H1 (cell line): ENCODE data around the gene CMIP. TPM values are rescaled to one million over a fixed set of nuclear protein-coding genes. Genes with fewer than 3 reads are reported as not detected.

ENCODE experiments used
- CTCF ChIA-PET: fragments of 300-600 bp; sonication (Branson Sonifier 250); formaldehyde crosslinking; loops from one replicate; lab custom pipeline; 2021; ENCODE audit not compliant: partially characterized antibody; lab: Charles Lee
- POLR2A ChIA-PET: fragments of 300-600 bp; sonication (Branson Sonifier 250); formaldehyde crosslinking; loops from one replicate; lab custom pipeline; 2021; ENCODE audit warnings: inconsistent platforms; ENCODE audit not compliant: partially characterized antibody; lab: Charles Lee
- DNase-seq, 2 experiments: peaks; one replicate each; pipeline versions ENCODE4 v3.0.0 to v3.0.0-alpha.2; 2010 to 2022; ENCODE audit warnings: low spot score in 2 of 2, low read depth in 1 of 2, mixed read lengths in 1 of 2
- FAIRE-seq: peaks from 2 replicates; lab custom pipeline; 2011; peaks lifted over from hg19 to GRCh38; lab: Jason Lieb, UNC
- H2AFZ ChIP-seq: 2 replicates; pipeline ENCODE4 v1.8.1; 2012; ENCODE audit warnings: low read length, inconsistent platforms
- H2AK5ac ChIP-seq: 2 replicates; pipeline ENCODE4 v1.6.1; 2013; ENCODE audit warnings: low read depth, low read length
- H2BK120ac ChIP-seq: replicated peaks from 2 replicates; pipeline ENCODE3; 2013; ENCODE audit warnings: low read depth, low read length, inconsistent platforms
- H2BK12ac ChIP-seq: 2 replicates; pipeline ENCODE4 v1.6.1; 2013; ENCODE audit warnings: low read depth, low read length
- H2BK15ac ChIP-seq: 2 replicates; pipeline ENCODE4 v1.6.1; 2013; ENCODE audit warnings: low read length
- H2BK20ac ChIP-seq: 2 replicates; pipeline ENCODE4 v1.6.1; 2013; ENCODE audit warnings: low read length
- H2BK5ac ChIP-seq: 2 replicates; pipeline ENCODE4 v1.6.1; 2013; ENCODE audit warnings: low read depth, low read length
- H3K14ac ChIP-seq: 2 replicates; pipeline ENCODE4 v1.6.1; 2013; ENCODE audit warnings: inconsistent platforms; ENCODE audit not compliant: insufficient read length
- H3K18ac ChIP-seq: 2 replicates; pipeline ENCODE4 v1.6.1; 2013; ENCODE audit warnings: low read length; ENCODE audit errors: extremely low read depth
- H3K23ac ChIP-seq: 2 replicates; pipeline ENCODE4 v1.6.1; 2013; ENCODE audit warnings: inconsistent platforms; ENCODE audit not compliant: insufficient read length
- H3K23me2 ChIP-seq: 2 replicates; pipeline ENCODE4 v1.6.1; 2013; ENCODE audit warnings: low read depth, low read length
- H3K27ac ChIP-seq: 2 replicates; pipeline ENCODE4 v1.6.1; 2011; ENCODE audit warnings: low read depth, low read length, inconsistent platforms
- H3K27me3 ChIP-seq, 4 experiments: replicated peaks in 1 of 4; 1 replicate in 1 of 4; 2 replicates in 3 of 4; pipeline versions ENCODE4 v1.6.1 to v1.8.1; 2011 to 2013; ENCODE audit warnings: low read length in 3 of 4, mild to moderate bottlenecking in 3 of 4, inconsistent platforms in 2 of 4, mixed read lengths in 2 of 4, moderate library complexity in 1 of 4; ENCODE audit not compliant: control insufficient read depth in 3 of 4, insufficient read depth in 3 of 4; ENCODE audit errors: extremely low read depth in 1 of 4
- H3K36me3 ChIP-seq, 4 experiments: 2 replicates each; pipeline versions ENCODE4 v1.6.1 to v1.8.1; 2011 to 2013; ENCODE audit warnings: mild to moderate bottlenecking in 4 of 4, low read length in 3 of 4, moderate library complexity in 2 of 4, control low read depth in 1 of 4, inconsistent platforms in 1 of 4; ENCODE audit not compliant: insufficient read depth in 4 of 4, control insufficient read depth in 2 of 4
- H3K4ac ChIP-seq: replicated peaks from 2 replicates; pipeline ENCODE3; 2013; ENCODE audit warnings: low read length, low read depth, mixed read lengths, inconsistent platforms; ENCODE audit not compliant: insufficient read length
- H3K4me1 ChIP-seq, 4 experiments: replicated peaks in 1 of 4; 1 replicate in 1 of 4; 2 replicates in 3 of 4; pipeline versions ENCODE4 v1.6.1 to v1.8.1; 2011 to 2013; ENCODE audit warnings: low read length in 3 of 4, inconsistent platforms in 2 of 4, mixed read lengths in 1 of 4; ENCODE audit not compliant: insufficient read depth in 4 of 4, control insufficient read depth in 3 of 4
- H3K4me2 ChIP-seq, 2 experiments: 2 replicates each; pipeline versions ENCODE4 v1.6.1 to v1.8.1; 2011 to 2013; ENCODE audit warnings: low read depth in 2 of 2, low read length in 2 of 2, control low read depth in 1 of 2, inconsistent platforms in 1 of 2, mild to moderate bottlenecking in 1 of 2; ENCODE audit not compliant: insufficient read depth in 1 of 2
- H3K4me3 ChIP-seq, 4 experiments: fragments of 200-600, 300-600 bp in 1 of 4; sonication (generic), shearing (Covaris generic), sonication (Bioruptor Twin) in 1 of 4; 2 replicates each; pipeline versions ENCODE4 v1.5.1 to v1.8.1; 2011 to 2016; ENCODE audit warnings: low read length in 4 of 4, low read depth in 3 of 4, control low read depth in 2 of 4, inconsistent platforms in 2 of 4, mild to moderate bottlenecking in 2 of 4, mixed read lengths in 1 of 4, moderate library complexity in 1 of 4; ENCODE audit not compliant: insufficient read depth in 2 of 4; ENCODE audit errors: extremely low read depth in 1 of 4
- H3K56ac ChIP-seq: replicated peaks from 2 replicates; pipeline ENCODE3; 2013; ENCODE audit warnings: low read depth, mild to moderate bottlenecking, mixed read lengths, low read length, inconsistent platforms; ENCODE audit not compliant: insufficient read length
- H3K79me1 ChIP-seq: 2 replicates; pipeline ENCODE4 v1.6.1; 2013; ENCODE audit warnings: low read depth, low read length, control low read depth
- H3K79me2 ChIP-seq, 2 experiments: 2 replicates each; pipeline versions ENCODE4 v1.6.1 to v1.8.1; 2012 to 2013; ENCODE audit warnings: low read length in 2 of 2, mild to moderate bottlenecking in 2 of 2, inconsistent platforms in 1 of 2; ENCODE audit not compliant: insufficient read depth in 2 of 2, control insufficient read depth in 1 of 2
- H3K9ac ChIP-seq, 4 experiments: replicated peaks in 1 of 4; 1 replicate in 1 of 4; 2 replicates in 3 of 4; pipeline versions ENCODE4 v1.6.1 to v1.8.1; 2011 to 2013; ENCODE audit warnings: low read depth in 3 of 4, low read length in 3 of 4, control low read depth in 2 of 4, mild to moderate bottlenecking in 2 of 4, moderate library complexity in 2 of 4, inconsistent platforms in 1 of 4; ENCODE audit errors: extremely low read depth in 1 of 4
- H3K9me3 ChIP-seq, 2 experiments: 2 replicates each; pipeline versions ENCODE4 v1.6.1 to v1.8.1; 2012 to 2013; ENCODE audit warnings: mild to moderate bottlenecking in 2 of 2, moderate library complexity in 2 of 2, control low read depth in 1 of 2, inconsistent platforms in 1 of 2, low read depth in 1 of 2, low read length in 1 of 2, mixed read lengths in 1 of 2; ENCODE audit not compliant: insufficient read depth in 2 of 2
- H4K20me1 ChIP-seq, 2 experiments: replicated peaks in 1 of 2; 2 replicates each; pipeline versions ENCODE3 to v1.8.1; 2011 to 2013; ENCODE audit warnings: inconsistent platforms in 2 of 2, low read length in 2 of 2, mild to moderate bottlenecking in 1 of 2; ENCODE audit not compliant: insufficient read depth in 2 of 2, control insufficient read depth in 1 of 2
- H4K5ac ChIP-seq: 2 replicates; pipeline ENCODE4 v1.6.1; 2013; ENCODE audit warnings: low read length, low read depth, mixed read lengths, inconsistent platforms; ENCODE audit not compliant: insufficient read length
- H4K8ac ChIP-seq: 2 replicates; pipeline ENCODE4 v1.8.0; 2013; ENCODE audit warnings: mild to moderate bottlenecking, moderate library complexity, low read length, inconsistent platforms; ENCODE audit not compliant: insufficient read depth; ENCODE audit errors: extremely low read depth
- H4K91ac ChIP-seq: replicated peaks from 2 replicates; pipeline ENCODE3; 2013; ENCODE audit warnings: low read length, mixed read lengths, inconsistent platforms; ENCODE audit not compliant: insufficient read length
- BRCA1 ChIP-seq: IDR thresholded peaks from 2 replicates; pipeline ENCODE4 v1.6.1; 2012; ENCODE audit warnings: low read depth, low read length, improper control_type of control experiment
- WGBS, 2 experiments: shearing (Covaris generic) in 1 of 2; methylation state at CpG; one replicate each; pipeline versions ENCODE4 v1.1.6 to v1.1.7; 2013 to 2015; ENCODE audit warnings: low lambda C conversion rate in 2 of 2, mixed read lengths in 2 of 2, inconsistent platforms in 1 of 2, low coverage in 1 of 2, missing lambda C conversion rate in 1 of 2; ENCODE audit not compliant: insufficient replicate concordance in 2 of 2, insufficient coverage in 1 of 2, insufficient read length in 1 of 2; ENCODE audit errors: extremely low coverage in 1 of 2, missing lambda C conversion rate in 1 of 2; 5-methylcytosine and 5-hydroxymethylcytosine counted together
- polyA plus RNA-seq, 7 experiments: library from polyadenylated mRNA; depleted of rRNA in 3 of 7; stranded (reverse) in 5 of 7; unstranded in 2 of 7; fragments of >200 nt in 5 of 7; fragments of 200-250 nt in 2 of 7; gene quantifications; 1 replicate in 5 of 7; 2 replicates in 1 of 7; 4 replicates in 1 of 7; pipeline versions ENCODE4 v1.2.1 to v1.2.3, GENCODE V29; 2011 to 2013; ENCODE audit warnings: missing spikeins in 2 of 7, mixed read lengths in 2 of 7
- total RNA-seq: library from RNA; stranded (reverse); fragmentation: NEBNext Ultra II Directional; extraction: Animal tissue kit (Norgen Biotek cat#: 25700); gene quantifications from 2 replicates; pipeline ENCODE4 v1.2.1, GENCODE V29; 2021

Gene CMIP
- total and polyA plus RNA-seq, 2 of the 8 experiments (the other 6 are each of a cell fraction or from before 2014, with no cell fraction given) = 7.9 to 53.2 TPM

GRCh38 chr16:81675662-81676061 is 231.1 kb downstream of the CMIP start:
- Histone ChIP-seq H4K20me1 (peaks cover 3 to 15% of the 10 kb centered on the region in 2 experiments), H2AK5ac (no peak overlapping the region), H2BK15ac (no peak overlapping the region), H3K14ac (no peak overlapping the region), H3K36me3 (peaks cover 5 to 22% (median 11%) of the 10 kb centered on the region in 4 experiments; a peak in 5 of 8 replicates), H2BK5ac (no peak overlapping the region), H3K27ac (no peak overlapping the region), H3K23ac (no peak overlapping the region), H3K27me3 (0 out of 7 replicates have a peak, but pooled peaks cover 0 to 2% (median 0%) of the 10 kb centered on the region in 4 experiments), H3K4me1 (no peaks in the 10 kb centered on the region), H4K5ac (no peak overlapping the region), H3K4me3 (no peak overlapping the region), H3K18ac (no peak overlapping the region), H2BK120ac (no peak overlapping the region), H2BK12ac (no peak overlapping the region), H2AFZ (no peak overlapping the region), H3K56ac (no peak overlapping the region), H3K23me2 (no peaks in the 10 kb centered on the region; the same call in 1 of the 2 replicates), H3K79me1 (peaks cover 4% of the 10 kb centered on the region; the same call in 1 of the 2 replicates), H3K4me2 (no peak overlapping the region), H2BK20ac (no peak overlapping the region), H4K8ac (no peak overlapping the region), H4K91ac (no peak overlapping the region), H3K4ac (no peak overlapping the region), H3K79me2 (no peaks in the 10 kb centered on the region), H3K9ac (no peak overlapping the region), H3K9me3 (no peaks in the 10 kb centered on the region)
- POLR2A ChIA-PET = interaction anchor here (0.7 kb wide), 1 partner anchor 54 kb away, joined by 3 read pairs; no protein-coding TSS in a partner anchor
- WGBS, 2 experiments = 76% methylated on average over 3 of the region's 3 CpGs; no CpG with 5 or more reads in 1 of the 2 experiments
- TF ChIP-seq BRCA1 = no peak
- no peak for DNase-seq
- no peak for FAIRE-seq
- CTCF ChIA-PET = interaction anchor here (0.6 to 2.4 kb wide), 8 partner anchors 8 to 311 kb away, joined by 3 to 8 read pairs (median 4); no protein-coding TSS in a partner anchor
